NCI-H510A (cell line): ENCODE data around the gene APBA1.

ENCODE experiments used
- DNase-seq: peaks from one replicate; lab custom pipeline; 2025; lab: John Stamatoyannopoulos, UW

The APBA1 gene

GRCh38 chr9:69472101-69472620, 200.0 kb downstream of the APBA1 start:
- no peak for DNase-seq

- no peak for DNase-seq
These were observed 200.7 kb downstream of the APBA1 start for GRCh38 chr9:69471433-69471832.

- DNase-seq = no peak
These were observed 201.8 kb downstream of the APBA1 start for GRCh38 chr9:69470186-69470977.

GRCh38 chr9:69469136-69469535, 203.0 kb downstream of the APBA1 start:
- no peak for DNase-seq

- DNase-seq = no peak
These were observed 203.8 kb downstream of the APBA1 start for GRCh38 chr9:69468380-69468779.

DNA sequence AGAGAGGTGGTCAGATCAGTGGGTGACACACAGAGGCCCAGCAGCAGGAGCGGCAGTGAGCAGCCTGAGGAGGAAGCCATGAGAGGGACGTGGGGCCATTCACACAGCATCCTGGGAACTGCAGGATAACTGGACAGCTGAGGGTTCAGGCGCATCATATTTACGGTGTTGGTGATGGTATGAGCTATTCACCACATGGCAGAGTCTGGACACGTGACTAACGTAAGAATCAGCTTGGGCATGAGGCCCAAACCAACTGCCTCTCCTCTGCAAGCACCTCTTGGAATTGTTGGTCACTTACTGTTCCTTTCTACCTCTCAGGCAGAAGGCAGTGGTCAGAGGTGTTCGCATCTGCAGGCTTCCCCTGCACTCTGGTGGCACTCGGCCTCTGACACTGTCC, 206.0 kb downstream of the APBA1 start:
- DNase-seq = no peak

DNA sequence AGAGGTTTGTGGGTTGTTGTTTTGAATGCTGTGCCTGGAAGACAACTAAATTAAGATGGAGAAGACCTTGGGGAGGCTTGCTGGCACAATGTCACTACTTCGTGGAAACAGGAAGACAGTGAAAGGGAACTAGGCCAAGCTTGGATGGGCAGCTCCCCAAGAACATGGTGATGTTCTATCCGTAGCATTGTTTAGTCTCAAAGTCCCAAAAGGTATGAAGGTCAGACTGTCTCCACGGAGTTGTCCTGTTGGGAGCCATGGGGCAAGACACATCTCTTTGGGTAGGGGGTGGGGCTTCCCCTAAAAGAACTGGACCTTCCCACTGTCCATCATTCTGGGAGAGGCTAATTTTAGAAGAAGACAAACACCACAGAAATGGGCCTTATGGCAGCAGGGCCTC, 206.7 kb downstream of the APBA1 start:
- no peak for DNase-seq

- DNase-seq = no peak
These were observed 208.6 kb downstream of the APBA1 start for GRCh38 chr9:69463497-69464068.

DNA sequence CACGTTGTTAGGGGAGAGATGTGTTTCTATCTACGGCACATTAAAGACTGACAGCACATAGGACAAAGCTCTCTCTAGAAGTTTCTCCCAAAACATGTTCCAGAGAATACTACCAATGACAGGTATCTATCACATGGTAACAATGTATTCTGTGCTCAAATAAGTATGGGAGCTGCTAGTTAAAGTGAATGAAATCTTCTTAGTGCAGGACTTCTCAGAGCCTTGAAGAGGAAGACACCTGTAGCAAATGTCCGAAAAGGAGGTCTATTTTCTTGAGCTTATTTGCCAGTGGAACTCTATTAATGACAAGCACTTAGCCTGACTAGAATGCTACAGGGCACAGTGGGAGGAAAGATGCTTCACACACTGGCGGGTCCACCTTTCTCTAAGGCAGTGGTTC, 209.8 kb downstream of the APBA1 start:
- no peak for DNase-seq

- DNase-seq = no peak
These were observed 210.9 kb downstream of the APBA1 start for GRCh38 chr9:69461103-69461887.

- no peak for DNase-seq
These were observed 212.2 kb downstream of the APBA1 start for GRCh38 chr9:69460012-69460411.

GRCh38 chr9:69458176-69458575, 214.0 kb downstream of the APBA1 start:
- DNase-seq = no peak

- no peak for DNase-seq
These were observed 216.0 kb downstream of the APBA1 start for GRCh38 chr9:69456201-69456600.

DNA sequence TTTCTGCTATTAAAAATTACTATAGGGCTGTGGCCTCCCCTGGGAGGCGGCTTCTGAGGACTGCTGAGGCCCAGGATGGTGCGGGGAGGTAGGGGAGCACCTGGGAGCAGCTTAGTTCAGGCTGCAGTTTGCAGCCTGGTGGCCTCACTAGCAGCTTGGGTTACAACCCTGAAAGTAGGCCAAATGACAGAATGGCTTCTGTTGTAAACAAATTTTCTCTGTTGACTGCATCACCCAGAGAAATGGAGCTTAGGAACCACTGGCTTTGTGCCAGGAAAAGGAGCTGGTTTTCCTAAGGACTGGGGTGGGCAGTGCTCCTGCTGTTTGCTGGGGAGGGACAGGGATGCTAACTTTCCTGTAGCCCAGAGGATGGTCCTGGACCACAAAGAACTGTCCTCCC, 216.9 kb downstream of the APBA1 start:
- DNase-seq = no peak

DNA sequence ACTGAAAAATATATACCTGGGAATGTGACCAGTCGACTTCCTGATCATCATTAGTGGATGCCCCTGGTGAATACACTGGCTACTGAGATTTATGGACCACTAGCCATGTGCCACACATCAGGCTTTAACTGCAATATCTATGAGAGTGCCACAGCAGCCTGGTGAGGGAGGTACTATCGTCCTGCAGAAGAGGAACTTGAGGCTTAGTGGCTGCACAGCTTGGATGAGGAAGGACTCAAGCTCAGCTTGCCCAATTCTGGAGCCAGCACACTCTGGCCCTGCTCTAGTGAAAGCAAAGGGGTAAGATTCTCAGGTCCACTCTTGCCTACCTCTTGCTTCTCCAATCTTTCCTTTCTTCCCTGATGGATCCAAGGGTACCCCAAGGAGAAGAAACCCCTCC, 217.8 kb downstream of the APBA1 start:
- DNase-seq = no peak

DNA sequence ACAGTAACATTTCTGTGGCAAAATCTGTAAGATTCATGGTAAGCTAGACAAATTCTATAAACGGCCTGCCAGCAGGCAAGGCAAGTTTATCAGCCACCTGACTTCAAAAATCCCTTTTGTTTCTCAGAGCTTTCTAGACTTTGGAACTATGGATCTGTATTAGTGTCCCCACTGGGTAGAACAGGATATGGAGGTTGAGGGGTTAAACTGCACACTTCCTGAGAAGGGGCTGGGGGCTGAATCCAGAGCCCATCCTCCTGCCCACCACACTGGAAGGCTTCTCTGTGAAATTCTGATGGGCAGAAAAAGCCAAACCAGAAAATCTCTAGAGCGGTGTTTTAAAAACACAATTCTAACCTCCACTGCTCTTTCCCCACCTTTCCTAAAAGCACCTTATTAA, 218.4 kb downstream of the APBA1 start:
- no peak for DNase-seq

- no peak for DNase-seq
These were observed 219.9 kb downstream of the APBA1 start for GRCh38 chr9:69452110-69452782.

- DNase-seq = no peak
These were observed 225.7 kb downstream of the APBA1 start for GRCh38 chr9:69446496-69446895.

DNA sequence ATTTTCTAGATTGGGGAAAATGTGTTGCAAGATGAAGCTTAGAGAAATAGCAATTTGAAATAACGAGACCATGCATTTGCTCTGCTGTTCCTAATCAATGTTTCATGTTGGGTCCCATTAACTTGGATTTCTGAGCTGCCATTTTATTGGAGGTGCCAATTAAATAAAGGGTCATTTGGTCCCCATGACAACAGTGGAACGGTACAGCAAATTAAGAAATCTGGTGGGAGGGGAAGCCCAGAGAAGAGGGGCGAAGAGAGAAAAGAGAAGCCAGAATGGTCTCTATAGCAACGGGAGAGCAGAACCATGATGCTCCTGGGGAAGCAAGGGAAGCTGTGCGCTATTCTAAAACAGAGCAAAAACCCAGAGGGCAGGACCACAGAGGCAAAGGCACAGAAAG, 226.9 kb downstream of the APBA1 start:
- DNase-seq = no peak

GRCh38 chr9:69444791-69445190, 227.4 kb downstream of the APBA1 start:
- no peak for DNase-seq

- no peak for DNase-seq
These were observed 228.2 kb downstream of the APBA1 start for GRCh38 chr9:69444021-69444420.

GRCh38 chr9:69443178-69443577, 229.0 kb downstream of the APBA1 start:
- DNase-seq = peak; percentile 65
